ENCODE data around the gene SBF2. TPM values are rescaled to one million over a fixed set of nuclear protein-coding genes. Genes with fewer than 3 reads are reported as not detected.
A peak's percentile ranks its signal among the peaks of the same experiment; 100 is the strongest.

SBF2 gene
- total RNA-seq, 2 donors from 2014 or later: 15.4 to 20.4 TPM

GRCh38 chr11:10301656-10302358 is 7.8 kb upstream of the SBF2 start:
- Mint-ChIP-seq H3K9me3 (no peaks in the 10 kb centered on the region), H3K36me3 (no peaks in the 10 kb centered on the region), H3K27me3 (peaks cover 38 to 64% of the 10 kb centered on the region in 2 donors), H3K4me1 (ENCODE audit: low read depth in 2 of 2) (peaks cover 40 to 43% of the 10 kb centered on the region in 2 donors), H3K4me3 (peak overlapping the region; percentile 98), H3K27ac (peak overlapping the region in 1 of 2 donors; percentile 34)
- no peak for DNase-seq (ENCODE audit: low spot score)
- ATAC-seq: no peak

- DNase-seq (ENCODE audit: low spot score) (peak; percentile 76), ATAC-seq (peak; percentile 87 to 91)
- Mint-ChIP-seq H3K36me3 (peaks cover 5% of the 10 kb centered on the region), H3K4me3 (no peak overlapping the region), H3K27ac (peak overlapping the region in 1 of 2 donors; percentile 12), H3K9me3 (no peaks in the 10 kb centered on the region), H3K27me3 (peaks cover 41 to 56% of the 10 kb centered on the region in 2 donors), H3K4me1 (ENCODE audit: low read depth in 2 of 2) (peaks cover 33 to 34% of the 10 kb centered on the region in 2 donors)
Observed at GRCh38 chr11:10298342-10298741, 4.3 kb upstream of the SBF2 start.

GRCh38 chr11:10295064-10295901 is 1.3 kb upstream of the SBF2 start:
- Mint-ChIP-seq H3K9me3 (no peaks in the 10 kb centered on the region), H3K27ac (peak overlapping the region; percentile 36 to 38), H3K36me3 (peaks cover 5% of the 10 kb centered on the region), H3K4me1 (ENCODE audit: low read depth in 2 of 2) (peaks cover 36 to 38% of the 10 kb centered on the region in 2 donors), H3K4me3 (peak overlapping the region; percentile 84), H3K27me3 (peaks cover 33 to 41% of the 10 kb centered on the region in 2 donors)
- DNase-seq (ENCODE audit: low spot score) (no peak), ATAC-seq (no peak)

GRCh38 chr11:10294290-10294953 is 403 bp upstream of the SBF2 start:
- Mint-ChIP-seq H3K27ac (peak overlapping the region; percentile 36 to 38), H3K27me3 (peaks cover 28 to 34% of the 10 kb centered on the region in 2 donors)

GRCh38 chr11:10291801-10292638 is 2.0 kb downstream of the SBF2 start:
- ATAC-seq (no peak), DNase-seq (ENCODE audit: low spot score) (no peak)
- Mint-ChIP-seq H3K9me3 (no peaks in the 10 kb centered on the region), H3K4me3 (peak overlapping the region; percentile 8), H3K4me1 (ENCODE audit: low read depth in 2 of 2) (peaks cover 24% of the 10 kb centered on the region in 2 donors), H3K27ac (no peak overlapping the region), H3K27me3 (peaks cover 21 to 24% of the 10 kb centered on the region in 2 donors), H3K36me3 (peaks cover 5% of the 10 kb centered on the region)

More at GRCh38 chr11:10294290-10294953, 403 bp upstream of the SBF2 start:
- H3K9me3 Mint-ChIP-seq: no peaks in the 10 kb centered on the region
- no peak for DNase-seq (ENCODE audit: low spot score)
- no peak for ATAC-seq
- H3K4me3 Mint-ChIP-seq: peak overlapping the region; percentile 84
- H3K36me3 Mint-ChIP-seq: peaks cover 5% of the 10 kb centered on the region
- peaks cover 36 to 38% of the 10 kb centered on the region in 2 donors for H3K4me1 Mint-ChIP-seq (ENCODE audit: low read depth in 2 of 2)

- Mint-ChIP-seq H3K9me3 (no peaks in the 10 kb centered on the region), H3K4me1 (ENCODE audit: low read depth in 2 of 2) (peaks cover 19 to 23% of the 10 kb centered on the region in 2 donors), H3K27ac (no peak overlapping the region), H3K27me3 (peaks cover 2 to 3% of the 10 kb centered on the region in 2 donors), H3K36me3 (peaks cover 2% of the 10 kb centered on the region), H3K4me3 (no peak overlapping the region)
- no peak for DNase-seq (ENCODE audit: low spot score)
- no peak for ATAC-seq
Observed at GRCh38 chr11:10289765-10290380, 4.1 kb downstream of the SBF2 start.

GRCh38 chr11:10288881-10289764 is 4.9 kb downstream of the SBF2 start:
- ATAC-seq (no peak), DNase-seq (ENCODE audit: low spot score) (no peak)
- no peaks in the 10 kb centered on the region for H3K36me3 Mint-ChIP-seq
- H3K27ac Mint-ChIP-seq: no peak overlapping the region
- H3K9me3 Mint-ChIP-seq: no peaks in the 10 kb centered on the region
- H3K27me3 Mint-ChIP-seq: peaks cover 0 to 3% of the 10 kb centered on the region in 2 donors
- peaks cover 20 to 25% of the 10 kb centered on the region in 2 donors for H3K4me1 Mint-ChIP-seq (ENCODE audit: low read depth in 2 of 2)
- H3K4me3 Mint-ChIP-seq: no peak overlapping the region

GRCh38 chr11:10287766-10288715 is 6.0 kb downstream of the SBF2 start:
- H3K27ac Mint-ChIP-seq: no peak overlapping the region
- peaks cover 20 to 24% of the 10 kb centered on the region in 2 donors for H3K4me1 Mint-ChIP-seq (ENCODE audit: low read depth in 2 of 2)
- ATAC-seq: no peak
- H3K4me3 Mint-ChIP-seq: no peak overlapping the region
- peaks cover 0 to 4% of the 10 kb centered on the region in 2 donors for H3K27me3 Mint-ChIP-seq
- H3K36me3 Mint-ChIP-seq: no peaks in the 10 kb centered on the region
- no peaks in the 10 kb centered on the region for H3K9me3 Mint-ChIP-seq
- no peak for DNase-seq (ENCODE audit: low spot score)

GRCh38 chr11:10287140-10287539 is 6.9 kb downstream of the SBF2 start:
- ATAC-seq: no peak
- H3K27ac Mint-ChIP-seq: no peak overlapping the region
- H3K27me3 Mint-ChIP-seq: peaks cover 0 to 4% of the 10 kb centered on the region in 2 donors
- H3K4me1 Mint-ChIP-seq (ENCODE audit: low read depth in 2 of 2): peaks cover 19 to 21% of the 10 kb centered on the region in 2 donors
- no peaks in the 10 kb centered on the region for H3K36me3 Mint-ChIP-seq
- no peaks in the 10 kb centered on the region for H3K9me3 Mint-ChIP-seq
- DNase-seq (ENCODE audit: low spot score): no peak
- no peak overlapping the region for H3K4me3 Mint-ChIP-seq

GRCh38 chr11:10285148-10285802 is 8.7 kb downstream of the SBF2 start:
- peak overlapping the region; percentile 56 for H3K4me3 Mint-ChIP-seq
- H3K4me1 Mint-ChIP-seq (ENCODE audit: low read depth in 2 of 2): peaks cover 13 to 15% of the 10 kb centered on the region in 2 donors
- no peak for DNase-seq (ENCODE audit: low spot score)
- H3K36me3 Mint-ChIP-seq: no peaks in the 10 kb centered on the region
- no peaks in the 10 kb centered on the region for H3K9me3 Mint-ChIP-seq
- H3K27ac Mint-ChIP-seq: peak overlapping the region; percentile 27 to 55
- peak; percentile 68 to 81 for ATAC-seq
- H3K27me3 Mint-ChIP-seq: peaks cover 0 to 4% of the 10 kb centered on the region in 2 donors

GRCh38 chr11:10283991-10284390 is 10.0 kb downstream of the SBF2 start:
- Mint-ChIP-seq H3K4me1 (ENCODE audit: low read depth in 2 of 2) (peaks cover 13 to 15% of the 10 kb centered on the region in 2 donors), H3K4me3 (peak overlapping the region; percentile 16), H3K27me3 (peaks cover 0 to 4% of the 10 kb centered on the region in 2 donors), H3K36me3 (no peaks in the 10 kb centered on the region), H3K9me3 (no peaks in the 10 kb centered on the region), H3K27ac (peak overlapping the region in 1 of 2 donors; percentile 11)
- ATAC-seq (no peak), DNase-seq (ENCODE audit: low spot score) (no peak)

Measured in natural killer cell treated with Interleukin-12 subunit alpha and Interleukin-12 subunit beta and Interleukin-15 and Interleukin-18, amount 100 ng/mL, for 72 hours (primary cell).